Small intestine (tissue), 7 donors: ENCODE measurements around the gene ATRIP. TPM values are rescaled to one million over a fixed set of nuclear protein-coding genes. Genes with fewer than 3 reads are reported as not detected.

Source experiments
- DNase-seq, 2 donors: peaks; one replicate each; pipeline versions ENCODE4 v3.0.0 to v3.0.0-alpha.2; 2013
- FAIRE-seq: peaks from 2 replicates; lab custom pipeline; 2012; peaks lifted over from hg19 to GRCh38; lab: Jason Lieb, UNC
- H3K27ac ChIP-seq, 3 donors: one replicate each; pipeline ENCODE4 v1.5.1; 2013; ENCODE audit warnings: low read length in 2 of 3, mild to moderate bottlenecking in 2 of 3, control low read depth in 1 of 3, inconsistent platforms in 1 of 3, low read depth in 1 of 3, moderate library complexity in 1 of 3
- H3K27me3 ChIP-seq, 3 donors: one replicate each; pipeline ENCODE4 v1.6.1; 2013; ENCODE audit warnings: low read length in 3 of 3, inconsistent platforms in 1 of 3; ENCODE audit not compliant: control insufficient read depth in 3 of 3, insufficient read depth in 3 of 3
- H3K36me3 ChIP-seq, 3 donors: one replicate each; pipeline ENCODE4 v1.6.1; 2013; ENCODE audit warnings: low read length in 3 of 3, inconsistent platforms in 1 of 3, low read depth in 1 of 3, mild to moderate bottlenecking in 1 of 3, moderate library complexity in 1 of 3; ENCODE audit not compliant: control insufficient read depth in 3 of 3, insufficient read depth in 2 of 3
- H3K4me1 ChIP-seq, 3 donors: one replicate each; pipeline ENCODE4 v1.6.1; 2013; ENCODE audit warnings: low read length in 2 of 3, inconsistent platforms in 1 of 3, low read depth in 1 of 3, mild to moderate bottlenecking in 1 of 3, moderate library complexity in 1 of 3; ENCODE audit not compliant: control insufficient read depth in 3 of 3, insufficient read depth in 2 of 3
- H3K4me3 ChIP-seq, 3 donors: one replicate each; pipeline ENCODE4 v1.5.1; 2013; ENCODE audit warnings: low read length in 3 of 3, control low read depth in 1 of 3, inconsistent platforms in 1 of 3, low read depth in 1 of 3, mild to moderate bottlenecking in 1 of 3, moderate library complexity in 1 of 3
- H3K9me3 ChIP-seq, 2 donors: one replicate each; pipeline ENCODE4 v1.6.1; 2013; ENCODE audit warnings: low read depth in 1 of 2, low read length in 1 of 2; ENCODE audit not compliant: control insufficient read depth in 2 of 2, insufficient read depth in 1 of 2
- WGBS, 3 donors: extraction: QIAGEN DNeasy Blood & Tissue Kit; methylation state at CpG; one replicate each; pipeline ENCODE4 v1.1.7; 2013; 5-methylcytosine and 5-hydroxymethylcytosine counted together
- polyA plus RNA-seq, 4 donors: library from polyadenylated mRNA; stranded (reverse) in 3 of 4; unstranded in 1 of 4; fragments of 200-250 nt in 3 of 4; fragments of 120-200 nt in 1 of 4; gene quantifications; one replicate each; pipeline versions ENCODE4 v1.2.1 to v1.2.3, GENCODE V29; 2013
- donor health status: healthy with polysubstance abuse.
- donor health status: control.
- donor health status: control.
- donor health status: Bipolar disorder and iron deficiency.
- donor health status: healthy.

Gene ATRIP
- polyA plus RNA-seq, 4 donors = 1.1 to 6.8 (median 3.2) TPM

GRCh38 chr3:48425281-48425812 is 21.2 kb upstream of the ATRIP start:
- FAIRE-seq = no peak
- H3K36me3 ChIP-seq = peaks cover 0 to 61% (median 0%) of the 10 kb centered on the region in 3 donors
- H3K27me3 ChIP-seq = no peaks in the 10 kb centered on the region
- WGBS, 3 donors = 61 to 66% (median 65%) methylated on average over 13 of the region's 13 CpGs
- peak in 1 of 2 donors; percentile 25 for DNase-seq
- H3K9me3 ChIP-seq = no peaks in the 10 kb centered on the region
- H3K4me1 ChIP-seq = peaks cover 0 to 40% (median 7%) of the 10 kb centered on the region in 3 donors
- peak overlapping the region in 2 of 3 donors; percentile 1 to 2 for H3K27ac ChIP-seq
- H3K4me3 ChIP-seq = no peak overlapping the region

GRCh38 chr3:48426401-48426909 is 20.1 kb upstream of the ATRIP start:
- Histone ChIP-seq H3K27ac (peak overlapping the region in 1 of 3 donors; percentile 56), H3K27me3 (no peaks in the 10 kb centered on the region), H3K4me1 (peaks cover 0 to 51% (median 7%) of the 10 kb centered on the region in 3 donors), H3K4me3 (peak overlapping the region in 1 of 3 donors; percentile 9), H3K9me3 (no peaks in the 10 kb centered on the region), H3K36me3 (peaks cover 0 to 55% (median 0%) of the 10 kb centered on the region in 3 donors)
- WGBS, 3 donors = 40 to 53% (median 46%) methylated on average over 11 of the region's 11 CpGs
- DNase-seq = no peak
- no peak for FAIRE-seq

GRCh38 chr3:48426944-48427629 is 19.4 kb upstream of the ATRIP start:
- Histone ChIP-seq H3K27ac (peak overlapping the region in 2 of 3 donors; percentile 56 to 98), H3K4me3 (peak overlapping the region in 2 of 3 donors; percentile 61 to 76), H3K9me3 (no peaks in the 10 kb centered on the region), H3K4me1 (peaks cover 0 to 58% (median 7%) of the 10 kb centered on the region in 3 donors), H3K36me3 (peaks cover 0 to 54% (median 0%) of the 10 kb centered on the region in 3 donors), H3K27me3 (no peaks in the 10 kb centered on the region)
- DNase-seq (peak in 1 of 2 donors; percentile 29), FAIRE-seq (no peak)
- WGBS, 3 donors = 41 to 51% (median 47%) methylated on average over 8 of the region's 8 CpGs

GRCh38 chr3:48427630-48427962 is 18.9 kb upstream of the ATRIP start:
- Histone ChIP-seq H3K36me3 (peaks cover 0 to 54% (median 0%) of the 10 kb centered on the region in 3 donors), H3K27me3 (no peaks in the 10 kb centered on the region), H3K9me3 (no peaks in the 10 kb centered on the region), H3K4me3 (peak overlapping the region in 2 of 3 donors; percentile 61 to 76), H3K27ac (peak overlapping the region in 2 of 3 donors; percentile 46 to 98), H3K4me1 (peaks cover 0 to 63% (median 7%) of the 10 kb centered on the region in 3 donors)
- DNase-seq (peak; percentile 21 to 37), FAIRE-seq (no peak)
- WGBS, 3 donors = 30 to 67% (median 36%) methylated on average over 9 of the region's 9 CpGs

GRCh38 chr3:48428088-48428571 is 18.4 kb upstream of the ATRIP start:
- FAIRE-seq = no peak
- peak in 1 of 2 donors; percentile 14 for DNase-seq
- Histone ChIP-seq H3K4me1 (peaks cover under 1 to 68% (median 9%) of the 10 kb centered on the region in 3 donors), H3K27ac (peak overlapping the region; percentile 91 to 98 (median 93)), H3K4me3 (peak overlapping the region; percentile 61 to 76 (median 66)), H3K27me3 (no peaks in the 10 kb centered on the region), H3K9me3 (no peaks in the 10 kb centered on the region), H3K36me3 (peaks cover 0 to 54% (median under 1%) of the 10 kb centered on the region in 3 donors)
- 9 to 53% (median 27%) methylated on average over 7 of the region's 7 CpGs for WGBS, 3 donors

- Histone ChIP-seq H3K9me3 (no peaks in the 10 kb centered on the region), H3K27me3 (no peaks in the 10 kb centered on the region), H3K4me1 (peaks cover 2 to 74% (median 10%) of the 10 kb centered on the region in 3 donors), H3K36me3 (peaks cover 0 to 53% (median 2%) of the 10 kb centered on the region in 3 donors), H3K27ac (peak overlapping the region; percentile 91 to 98 (median 93)), H3K4me3 (peak overlapping the region; percentile 61 to 76 (median 66))
- FAIRE-seq = no peak
- peak; percentile 85 to 88 for DNase-seq
- WGBS, 3 donors = 2 to 7% (median 3%) methylated on average over 39 to 60 of the region's 60 CpGs
These were observed 17.8 kb upstream of the ATRIP start for GRCh38 chr3:48428572-48429316.

- no peak for FAIRE-seq
- Histone ChIP-seq H3K4me1 (peaks cover 5 to 79% (median 10%) of the 10 kb centered on the region in 3 donors), H3K9me3 (no peaks in the 10 kb centered on the region), H3K36me3 (peaks cover 0 to 46% (median 2%) of the 10 kb centered on the region in 3 donors), H3K4me3 (peak overlapping the region; percentile 66 to 76 (median 74)), H3K27ac (peak overlapping the region; percentile 91 to 98 (median 93)), H3K27me3 (no peaks in the 10 kb centered on the region)
- peak; percentile 73 to 91 for DNase-seq
- 1% methylated on average over 34 to 86 of the region's 86 CpGs for WGBS, 3 donors
These were observed 17.1 kb upstream of the ATRIP start for GRCh38 chr3:48429317-48429959.
